CD4-positive, alpha-beta T cell treated with Interleukin-6 at 100 ng/mL for 8 hours (primary cell): ENCODE results near the gene EIF3L.

Source experiments
- DNase-seq: peaks from one replicate; pipeline ENCODE4 v3.0.0-alpha.2; 2020; ENCODE audit warnings: mixed read lengths, low spot score

EIF3L gene

GRCh38 chr22:37855462-37855861 lies 6.2 kb downstream of the EIF3L start:
- DNase-seq: no peak

- DNase-seq: no peak
Observed at GRCh38 chr22:37860796-37861421, 11.7 kb downstream of the EIF3L start.

- no peak for DNase-seq
Observed at GRCh38 chr22:37862570-37863325, 13.5 kb downstream of the EIF3L start.

- no peak for DNase-seq
Observed at GRCh38 chr22:37865510-37865909, 16.3 kb downstream of the EIF3L start.

GRCh38 chr22:37870273-37870672 lies 21.1 kb downstream of the EIF3L start:
- DNase-seq: no peak

- DNase-seq: no peak
Observed at GRCh38 chr22:37880668-37881440, 31.6 kb downstream of the EIF3L start.

GRCh38 chr22:37884420-37884819 lies 35.2 kb downstream of the EIF3L start:
- DNase-seq: no peak

GRCh38 chr22:37887584-37888378 lies 38.6 kb downstream of the EIF3L start:
- no peak for DNase-seq

GRCh38 chr22:37891926-37892325 lies 42.7 kb downstream of the EIF3L start:
- DNase-seq: no peak

- DNase-seq: no peak
Observed at GRCh38 chr22:37892566-37893335, 43.5 kb downstream of the EIF3L start.

GRCh38 chr22:37893583-37893983 lies 44.4 kb downstream of the EIF3L start:
- DNase-seq: no peak

- no peak for DNase-seq
Observed at GRCh38 chr22:37894939-37895670, 45.9 kb downstream of the EIF3L start.

- peak; percentile 68 for DNase-seq
Observed at GRCh38 chr22:37896181-37896592, 47.0 kb downstream of the EIF3L start.

- no peak for DNase-seq
Observed at GRCh38 chr22:37896939-37897338, 47.7 kb downstream of the EIF3L start.

- DNase-seq: no peak
Observed at GRCh38 chr22:37897807-37898206, 48.6 kb downstream of the EIF3L start.

GRCh38 chr22:37898441-37899181 lies 49.4 kb downstream of the EIF3L start:
- no peak for DNase-seq

- DNase-seq: no peak
Observed at GRCh38 chr22:37904572-37905533, 55.6 kb downstream of the EIF3L start.

GRCh38 chr22:37905534-37906363 lies 56.5 kb downstream of the EIF3L start, which contains the start of gene MICALL1:
TSS of gene MICALL1 (plus strand) at chr22:37906297. CDS start at chr22:37906423, 126 bp downstream.
- peak; percentile 52 for DNase-seq
